Mesenchymal stem cell (in vitro differentiated cells and primary cell): ENCODE data around the gene ATP8A1.

Source experiments
- DNase-seq: peaks from one replicate; pipeline ENCODE4 v3.0.0-alpha.2; 2013
- H2AFZ ChIP-seq: one replicate; pipeline ENCODE4 v1.6.1; 2013; ENCODE audit warnings: low read depth, mild to moderate bottlenecking, control low read depth, inconsistent platforms, low read length, moderate library complexity
- H2AK5ac ChIP-seq: 2 replicates; pipeline ENCODE4 v1.6.1; 2013; ENCODE audit warnings: low read length, moderate library complexity, mild to moderate bottlenecking, inconsistent platforms; ENCODE audit not compliant: severe bottlenecking
- H2BK120ac ChIP-seq: one replicate; pipeline ENCODE4 v1.6.1; 2013; ENCODE audit warnings: low read depth, mild to moderate bottlenecking, inconsistent platforms, low read length, moderate library complexity
- H2BK12ac ChIP-seq, 2 experiments: one replicate each; pipeline ENCODE4 v1.6.1; 2013; ENCODE audit warnings: inconsistent platforms in 2 of 2, low read length in 2 of 2, mild to moderate bottlenecking in 2 of 2, moderate library complexity in 2 of 2, control low read depth in 1 of 2
- H2BK15ac ChIP-seq: one replicate; pipeline ENCODE4 v1.6.1; 2013; ENCODE audit warnings: mild to moderate bottlenecking, low read depth, inconsistent platforms; ENCODE audit not compliant: poor library complexity, severe bottlenecking
- H2BK5ac ChIP-seq: 2 replicates; pipeline ENCODE4 v1.6.1; 2013; ENCODE audit warnings: low read depth, mild to moderate bottlenecking, low read length, control low read depth, inconsistent platforms; ENCODE audit not compliant: poor library complexity, severe bottlenecking
- H3K14ac ChIP-seq, 2 experiments: one replicate each; pipeline ENCODE4 v1.6.1; 2013; ENCODE audit warnings: inconsistent platforms in 2 of 2, low read length in 2 of 2, control low read depth in 1 of 2, mild to moderate bottlenecking in 1 of 2, moderate library complexity in 1 of 2
- H3K18ac ChIP-seq, 2 experiments: one replicate each; pipeline ENCODE4 v1.6.1; 2013; ENCODE audit warnings: inconsistent platforms in 2 of 2, low read length in 2 of 2, control low read depth in 1 of 2, low read depth in 1 of 2, mild to moderate bottlenecking in 1 of 2
- H3K23ac ChIP-seq, 2 experiments: one replicate each; pipeline ENCODE4 v1.6.1; 2013; ENCODE audit warnings: inconsistent platforms in 2 of 2, low read length in 2 of 2, mild to moderate bottlenecking in 2 of 2, moderate library complexity in 2 of 2, control low read depth in 1 of 2
- H3K27ac ChIP-seq: 2 replicates; pipeline ENCODE4 v1.5.1; 2013; ENCODE audit warnings: mild to moderate bottlenecking, moderate library complexity, low read length, control low read depth, inconsistent platforms; ENCODE audit not compliant: poor library complexity, severe bottlenecking
- H3K27me3 ChIP-seq, 2 experiments: 2 replicates each; pipeline versions ENCODE4 v1.6.1 to v1.7.0; 2013; ENCODE audit warnings: low read length in 2 of 2, mild to moderate bottlenecking in 2 of 2, moderate library complexity in 2 of 2, control low read depth in 1 of 2, inconsistent platforms in 1 of 2; ENCODE audit not compliant: control insufficient read depth in 1 of 2, insufficient read depth in 1 of 2
- H3K36me3 ChIP-seq, 2 experiments: 2 replicates each; pipeline versions ENCODE4 v1.6.1 to v1.7.0; 2013; ENCODE audit warnings: low read length in 2 of 2, control low read depth in 1 of 2, inconsistent platforms in 1 of 2, low read depth in 1 of 2, mild to moderate bottlenecking in 1 of 2; ENCODE audit not compliant: insufficient read depth in 2 of 2, control insufficient read depth in 1 of 2
- H3K4ac ChIP-seq, 2 experiments: one replicate each; pipeline ENCODE4 v1.6.1; 2013; ENCODE audit warnings: inconsistent platforms in 2 of 2, low read length in 2 of 2, mild to moderate bottlenecking in 2 of 2, moderate library complexity in 2 of 2, control low read depth in 1 of 2, low read depth in 1 of 2
- H3K4me1 ChIP-seq: 2 replicates; pipeline ENCODE4 v1.6.1; 2013; ENCODE audit warnings: low read depth, low read length, control low read depth; ENCODE audit not compliant: control insufficient read depth, insufficient read depth
- H3K4me2 ChIP-seq: 2 replicates; pipeline ENCODE4 v1.6.1; 2013; ENCODE audit warnings: low read length, mild to moderate bottlenecking, inconsistent platforms; ENCODE audit not compliant: poor library complexity, severe bottlenecking
- H3K4me3 ChIP-seq, 2 experiments: 2 replicates each; pipeline versions ENCODE4 v1.5.1 to v1.7.0; 2013; ENCODE audit warnings: low read length in 2 of 2, mild to moderate bottlenecking in 2 of 2, control low read depth in 1 of 2, low read depth in 1 of 2; ENCODE audit not compliant: insufficient read depth in 1 of 2
- H3K79me1 ChIP-seq: replicated peaks from 2 replicates; pipeline ENCODE4 v1.6.1; 2013; ENCODE audit warnings: mild to moderate bottlenecking, control low read depth, low read length, inconsistent platforms; ENCODE audit not compliant: poor library complexity, severe bottlenecking
- H3K9ac ChIP-seq: 2 replicates; pipeline ENCODE4 v1.7.0; 2013; ENCODE audit warnings: mild to moderate bottlenecking, low read length, moderate library complexity
- H3K9me3 ChIP-seq: 2 replicates; pipeline ENCODE4 v1.7.0; 2013; ENCODE audit warnings: mild to moderate bottlenecking, low read length; ENCODE audit not compliant: control insufficient read depth
- H4K8ac ChIP-seq: one replicate; pipeline ENCODE4 v1.6.1; 2013; ENCODE audit warnings: inconsistent platforms, mild to moderate bottlenecking, low read length, moderate library complexity
- H4K91ac ChIP-seq: one replicate; pipeline ENCODE4 v1.6.1; 2013; ENCODE audit warnings: mild to moderate bottlenecking, low read length, inconsistent platforms
- WGBS: methylation state at CpG from one replicate; pipeline ENCODE4 v1.1.7; 2013; ENCODE audit warnings: mixed read lengths; 5-methylcytosine and 5-hydroxymethylcytosine counted together

Gene ATP8A1

DNA sequence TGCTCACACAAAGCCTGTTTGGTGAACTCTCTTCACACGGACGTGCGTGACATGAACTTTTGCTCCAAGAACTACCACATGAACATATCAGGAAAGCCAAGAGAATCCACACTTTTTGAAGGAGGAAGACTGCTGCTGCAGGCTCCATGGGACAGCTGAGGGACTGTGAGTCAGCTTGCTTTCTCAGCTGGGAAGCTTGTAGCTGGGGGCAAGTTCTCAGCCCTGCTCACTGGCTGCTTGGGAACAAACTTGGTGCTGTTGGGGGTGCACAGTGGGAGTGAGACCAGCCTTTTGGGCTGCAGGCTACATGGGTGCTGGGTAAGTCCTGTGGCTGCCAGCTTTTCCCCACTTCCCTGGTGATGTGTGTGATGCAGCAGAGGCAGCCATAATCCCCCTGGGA is 123.9 kb downstream of the ATP8A1 start:
- Histone ChIP-seq H2BK15ac (no peak overlapping the region), H3K4me2 (no peak overlapping the region), H3K36me3 (no peaks in the 10 kb centered on the region), H3K4me1 (peaks cover 2% of the 10 kb centered on the region), H2BK120ac (no peak overlapping the region), H3K27ac (no peak overlapping the region), H2BK12ac (no peak overlapping the region), H3K4ac (no peak overlapping the region), H4K8ac (no peak overlapping the region), H3K18ac (no peak overlapping the region), H3K23ac (no peak overlapping the region), H3K9me3 (no peaks in the 10 kb centered on the region), H3K14ac (no peak overlapping the region), H2BK5ac (no peak overlapping the region), H4K91ac (no peak overlapping the region), H3K9ac (no peak overlapping the region), H2AFZ (no peak overlapping the region), H3K4me3 (no peak overlapping the region), H2AK5ac (no peak overlapping the region), H3K79me1 (no peaks in the 10 kb centered on the region), H3K27me3 (no peaks in the 10 kb centered on the region)
- 83% methylated on average over 3 of the region's 3 CpGs for WGBS
- no peak for DNase-seq

- no peak for DNase-seq
- no peak overlapping the region for H3K9ac ChIP-seq
- peaks cover 2% of the 10 kb centered on the region for H3K4me1 ChIP-seq
- no peaks in the 10 kb centered on the region for H3K27me3 ChIP-seq
- H2BK120ac ChIP-seq, result no peak overlapping the region
- no peak overlapping the region for H3K18ac ChIP-seq
- H2AK5ac ChIP-seq, result no peak overlapping the region
- H2BK15ac ChIP-seq, result no peak overlapping the region
- H3K23ac ChIP-seq, result no peak overlapping the region
- no peak overlapping the region for H2AFZ ChIP-seq
- H3K4me2 ChIP-seq, result no peak overlapping the region
- WGBS, result 87% methylated on average over 4 of the region's 4 CpGs
- no peak overlapping the region for H3K4ac ChIP-seq
- H2BK12ac ChIP-seq, result no peak overlapping the region
- H3K27ac ChIP-seq, result no peak overlapping the region
- no peak overlapping the region for H2BK5ac ChIP-seq
- no peak overlapping the region for H4K8ac ChIP-seq
- no peaks in the 10 kb centered on the region for H3K79me1 ChIP-seq
- H3K14ac ChIP-seq, result no peak overlapping the region
- no peaks in the 10 kb centered on the region for H3K36me3 ChIP-seq
- H3K4me3 ChIP-seq, result no peak overlapping the region
- no peaks in the 10 kb centered on the region for H3K9me3 ChIP-seq
- no peak overlapping the region for H4K91ac ChIP-seq
Observed at GRCh38 chr4:42531341-42532030, 125.4 kb downstream of the ATP8A1 start.

- H4K8ac ChIP-seq, result no peak overlapping the region
- no peak overlapping the region for H2BK120ac ChIP-seq
- no peaks in the 10 kb centered on the region for H3K79me1 ChIP-seq
- H2AFZ ChIP-seq, result no peak overlapping the region
- no peak overlapping the region for H3K27ac ChIP-seq
- no peaks in the 10 kb centered on the region for H3K9me3 ChIP-seq
- 92% methylated on average over 2 of the region's 3 CpGs for WGBS
- no peak overlapping the region for H2BK12ac ChIP-seq
- H3K4me1 ChIP-seq, result peaks cover 2% of the 10 kb centered on the region
- DNase-seq, result no peak
- H3K18ac ChIP-seq, result no peak overlapping the region
- H2AK5ac ChIP-seq, result no peak overlapping the region
- no peak overlapping the region for H2BK5ac ChIP-seq
- no peak overlapping the region for H3K23ac ChIP-seq
- H3K27me3 ChIP-seq, result no peaks in the 10 kb centered on the region
- H3K4me2 ChIP-seq, result no peak overlapping the region
- no peak overlapping the region for H3K4ac ChIP-seq
- H2BK15ac ChIP-seq, result no peak overlapping the region
- no peak overlapping the region for H3K4me3 ChIP-seq
- H3K36me3 ChIP-seq, result no peaks in the 10 kb centered on the region
- no peak overlapping the region for H3K14ac ChIP-seq
- H3K9ac ChIP-seq, result no peak overlapping the region
- H4K91ac ChIP-seq, result no peak overlapping the region
Observed at GRCh38 chr4:42523066-42523718, 133.7 kb downstream of the ATP8A1 start.

DNA sequence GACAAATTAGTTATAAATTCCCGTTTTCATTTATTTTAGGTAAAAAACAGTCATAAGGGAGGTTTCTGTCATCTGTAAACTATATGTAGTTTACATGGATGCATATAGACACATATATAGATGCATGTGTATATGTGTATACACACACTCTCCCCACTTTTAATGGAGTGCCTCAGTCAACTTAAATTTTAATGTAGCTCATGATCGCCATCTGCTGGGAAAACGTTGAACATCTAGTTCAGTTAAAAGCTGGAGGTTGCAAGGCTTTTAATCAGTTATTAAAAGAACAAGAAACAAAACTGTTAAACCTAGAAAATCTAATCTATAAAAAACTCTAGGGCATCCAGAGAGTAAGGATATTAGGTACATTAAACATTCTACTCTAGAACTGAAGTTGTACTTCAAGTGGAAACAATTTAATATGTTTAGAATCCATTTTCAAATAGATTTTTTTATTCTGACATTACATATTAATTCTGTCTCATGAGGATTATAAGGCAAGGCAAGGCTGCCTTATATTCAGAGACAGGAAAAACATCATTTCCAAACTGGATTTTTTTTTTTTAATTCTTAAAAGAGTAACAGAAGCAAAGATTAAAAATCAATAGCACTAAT is 137.0 kb downstream of the ATP8A1 start:
- no peak overlapping the region for H3K27ac ChIP-seq
- no peak overlapping the region for H3K4me3 ChIP-seq
- no peaks in the 10 kb centered on the region for H3K9me3 ChIP-seq
- no peak overlapping the region for H2AFZ ChIP-seq
- H3K4me1 ChIP-seq, result peaks cover 2% of the 10 kb centered on the region
- no peak overlapping the region for H4K91ac ChIP-seq
- WGBS, result no CpG with 5 or more reads among the region's 3 CpGs
- H3K23ac ChIP-seq, result no peak overlapping the region
- no peaks in the 10 kb centered on the region for H3K36me3 ChIP-seq
- H2BK12ac ChIP-seq, result no peak overlapping the region
- H3K4ac ChIP-seq, result no peak overlapping the region
- no peak overlapping the region for H4K8ac ChIP-seq
- H3K14ac ChIP-seq, result no peak overlapping the region
- no peak overlapping the region for H3K4me2 ChIP-seq
- no peak overlapping the region for H3K18ac ChIP-seq
- no peak overlapping the region for H2BK5ac ChIP-seq
- no peak overlapping the region for H2BK15ac ChIP-seq
- no peak overlapping the region for H2BK120ac ChIP-seq
- H3K9ac ChIP-seq, result no peak overlapping the region
- no peaks in the 10 kb centered on the region for H3K79me1 ChIP-seq
- H3K27me3 ChIP-seq, result no peaks in the 10 kb centered on the region
- peak; percentile 51 for DNase-seq
- no peak overlapping the region for H2AK5ac ChIP-seq
